Inferior parietal cortex (tissue), 1 donor: ENCODE data around the gene MAML3.

ENCODE experiments used
- DNase-seq: peaks from one replicate; pipeline ENCODE4 v3.0.0-alpha.2; 2016; ENCODE audit errors: extremely low spot score

Gene MAML3

DNA sequence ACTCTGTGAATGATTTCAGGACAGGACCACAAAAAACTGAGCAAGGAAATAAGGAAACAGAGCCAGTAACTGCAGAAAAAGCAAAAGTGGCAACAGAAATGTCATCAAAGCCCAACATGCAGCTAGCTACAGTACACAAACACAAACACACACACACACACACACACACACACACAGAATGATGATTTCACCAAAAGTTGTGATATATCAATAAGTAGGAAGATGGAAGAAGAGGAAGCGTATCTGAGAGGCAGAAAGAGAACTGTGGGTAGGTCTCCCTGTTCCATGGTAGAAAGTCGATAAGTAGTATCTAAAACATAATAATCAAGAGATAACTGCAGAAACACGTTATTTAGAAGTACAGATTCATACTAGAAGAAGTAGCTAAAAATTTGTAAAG is 340.1 kb downstream of the MAML3 start:
- no peak for DNase-seq

DNA sequence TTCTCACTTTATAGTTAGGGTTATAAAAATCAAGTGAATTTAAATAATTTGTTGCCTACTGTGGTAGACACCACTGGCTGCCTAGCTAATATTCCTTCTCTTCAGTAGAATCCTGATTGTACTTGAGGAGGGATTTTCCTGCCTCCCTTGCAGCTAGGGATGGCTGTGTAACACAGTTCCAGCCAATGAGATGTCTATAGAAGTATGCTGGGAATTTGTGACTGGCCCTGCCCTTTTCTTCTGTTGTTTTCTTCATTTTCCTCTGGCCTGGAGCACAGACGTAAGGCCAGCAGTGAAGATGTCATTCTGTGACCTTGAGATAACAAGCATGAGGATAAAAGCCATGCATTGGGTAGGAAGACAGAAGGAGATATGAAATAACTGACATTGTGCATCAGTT is 343.3 kb downstream of the MAML3 start:
- DNase-seq = no peak

DNA sequence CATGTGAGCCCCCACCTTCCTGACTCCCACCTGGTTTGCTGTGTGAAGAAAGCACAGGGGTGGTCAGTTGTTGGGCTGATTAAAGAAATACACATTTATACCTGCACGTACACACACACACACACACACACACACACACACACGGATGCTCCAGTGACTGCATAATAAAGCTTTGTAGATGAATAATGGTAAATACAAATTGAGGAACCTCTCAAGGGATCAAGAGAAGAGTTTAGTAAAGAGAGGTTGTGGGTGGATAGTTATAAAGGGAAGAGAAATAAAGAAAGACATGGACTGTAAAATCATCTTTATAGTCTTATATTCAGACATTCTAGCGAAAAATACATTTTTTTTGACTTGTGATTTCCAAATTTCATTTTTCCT is 344.2 kb downstream of the MAML3 start:
- DNase-seq = no peak

DNA sequence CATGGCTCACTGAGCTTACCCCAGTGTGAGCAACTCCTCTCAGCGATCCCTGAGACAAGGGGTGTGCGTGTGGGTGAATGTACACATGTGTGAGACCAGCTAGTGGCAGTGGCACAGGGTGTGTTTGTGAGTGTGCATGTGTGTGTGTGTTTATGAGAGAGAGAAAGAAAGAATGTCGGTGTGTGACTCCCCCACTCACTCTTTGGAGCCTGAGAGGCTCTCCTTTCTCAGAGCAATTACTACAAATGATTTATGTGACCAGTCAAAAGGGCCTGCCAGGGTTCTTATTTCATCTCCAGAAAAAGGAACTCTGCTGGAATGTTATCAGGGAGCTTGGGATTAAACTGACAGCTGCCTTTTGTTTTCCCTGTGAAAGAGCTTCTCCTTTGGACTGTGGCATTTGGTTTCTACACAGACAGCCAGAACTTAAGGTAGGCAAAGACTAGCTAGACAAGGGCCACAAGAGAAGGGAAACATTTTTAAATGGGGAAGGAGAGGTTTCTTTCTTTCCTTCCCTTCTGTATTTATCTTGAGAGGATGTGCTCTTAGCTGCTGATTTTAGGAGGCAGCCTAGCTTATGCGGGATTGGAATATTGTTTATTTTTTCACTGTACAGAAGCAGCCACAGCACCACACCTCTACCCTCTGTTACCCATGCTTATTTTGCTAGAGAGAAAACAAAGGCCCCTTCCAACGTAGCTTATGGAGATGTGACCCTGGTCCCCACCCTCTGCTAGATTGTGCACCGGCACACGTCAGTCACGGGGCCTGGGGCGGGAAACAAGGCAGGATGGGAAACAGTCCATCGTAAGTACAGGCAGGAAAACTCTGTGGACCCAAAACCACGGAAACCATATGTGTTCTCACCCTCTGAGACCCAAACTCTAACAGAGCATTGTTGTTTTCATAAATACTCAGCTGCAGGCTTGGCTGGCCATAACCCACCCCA is 344.9 kb downstream of the MAML3 start:
- DNase-seq = no peak

DNA sequence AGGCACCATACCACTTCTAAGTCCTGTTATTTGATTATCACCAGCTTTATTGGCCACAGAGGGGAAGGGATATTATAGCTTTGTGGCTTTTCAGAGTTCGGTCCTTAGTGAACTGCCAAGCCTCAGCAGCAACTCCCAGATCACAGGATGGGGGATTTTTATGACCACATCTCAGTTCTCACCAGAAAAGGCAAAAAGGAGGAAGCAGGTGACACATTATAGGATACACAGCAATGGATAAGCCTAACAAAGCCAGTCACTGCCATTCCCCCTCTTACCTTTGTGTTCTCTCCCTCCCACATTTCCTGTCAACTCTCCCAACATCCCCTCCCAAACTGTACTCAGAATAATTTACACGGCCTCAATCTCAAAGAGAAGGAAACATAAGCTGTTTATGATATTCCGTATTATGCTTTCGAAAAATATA is 345.6 kb downstream of the MAML3 start:
- no peak for DNase-seq

DNA sequence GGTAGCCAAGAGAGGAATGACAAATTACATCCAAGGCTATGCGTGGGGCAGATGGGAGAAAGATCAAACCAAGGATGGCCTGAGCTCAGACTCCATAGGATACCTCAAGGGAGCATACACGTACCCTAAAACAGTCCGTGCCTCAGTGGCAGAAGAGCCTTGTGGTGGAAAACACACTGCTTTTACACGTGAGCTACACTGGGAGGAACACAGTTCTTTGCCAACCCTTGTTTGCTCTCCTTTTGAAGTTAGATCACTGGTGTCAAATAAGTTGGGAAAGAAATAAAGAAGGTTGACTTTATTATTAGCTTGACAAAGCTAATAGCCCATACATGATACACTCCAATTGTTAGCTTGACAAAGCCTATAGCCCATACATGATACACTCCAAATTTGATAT is 346.5 kb downstream of the MAML3 start:
- DNase-seq = no peak

DNA sequence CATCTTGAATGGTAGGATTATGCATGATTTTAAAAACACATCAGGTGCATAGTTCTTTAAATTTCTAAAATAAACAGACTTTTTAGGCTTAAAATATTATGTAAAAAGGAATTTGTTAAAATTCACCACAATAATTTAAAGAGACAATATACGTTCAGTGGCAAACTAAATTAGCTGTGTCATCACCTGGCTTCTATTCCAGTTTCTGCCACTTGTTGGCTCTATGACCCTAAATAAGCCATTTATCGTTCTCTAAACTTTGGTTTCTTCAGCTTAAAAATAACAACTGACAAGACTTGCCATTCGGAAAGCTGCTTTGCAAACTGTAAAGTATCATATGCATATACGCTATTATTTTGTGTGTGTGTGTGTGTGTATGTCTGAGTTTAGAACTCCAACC is 347.1 kb downstream of the MAML3 start:
- no peak for DNase-seq

DNA sequence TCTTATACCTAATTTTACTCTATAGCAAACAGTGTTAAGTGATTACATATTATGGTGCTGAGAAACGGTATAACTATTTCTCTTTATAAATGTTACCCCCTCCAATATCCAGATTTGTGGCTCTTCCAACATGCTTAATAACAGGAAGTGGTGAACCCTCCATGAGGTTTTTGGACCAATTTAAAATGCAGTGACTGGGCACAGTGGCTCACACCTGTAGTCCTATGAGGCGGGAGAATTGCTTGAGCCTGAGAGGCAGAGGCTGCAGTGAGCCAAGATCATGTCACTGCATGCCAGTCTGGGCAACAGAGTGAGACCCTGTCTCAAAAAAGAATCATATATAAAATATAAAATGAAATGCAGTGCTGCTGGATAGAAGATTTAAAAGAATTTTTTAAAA is 351.1 kb downstream of the MAML3 start:
- no peak for DNase-seq

DNA sequence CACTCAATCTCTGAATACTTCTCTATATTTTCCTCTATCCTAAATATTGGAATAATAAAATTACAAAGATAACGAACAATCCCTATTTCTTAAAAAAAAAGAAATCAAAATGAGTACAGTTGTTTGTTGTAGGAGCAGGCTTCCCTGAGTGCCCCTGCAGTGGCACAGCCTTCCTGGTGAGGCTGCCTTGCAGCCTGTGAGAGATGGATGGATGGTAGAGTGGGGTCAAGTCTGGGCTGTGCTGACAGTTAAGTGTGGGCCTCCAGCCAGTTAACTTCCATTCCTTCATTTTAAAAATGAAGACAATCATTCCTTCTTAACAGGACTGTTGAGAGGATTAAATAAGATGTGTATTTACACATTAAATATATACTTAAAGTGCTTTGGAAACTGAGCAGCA is 351.5 kb downstream of the MAML3 start:
- no peak for DNase-seq

DNA sequence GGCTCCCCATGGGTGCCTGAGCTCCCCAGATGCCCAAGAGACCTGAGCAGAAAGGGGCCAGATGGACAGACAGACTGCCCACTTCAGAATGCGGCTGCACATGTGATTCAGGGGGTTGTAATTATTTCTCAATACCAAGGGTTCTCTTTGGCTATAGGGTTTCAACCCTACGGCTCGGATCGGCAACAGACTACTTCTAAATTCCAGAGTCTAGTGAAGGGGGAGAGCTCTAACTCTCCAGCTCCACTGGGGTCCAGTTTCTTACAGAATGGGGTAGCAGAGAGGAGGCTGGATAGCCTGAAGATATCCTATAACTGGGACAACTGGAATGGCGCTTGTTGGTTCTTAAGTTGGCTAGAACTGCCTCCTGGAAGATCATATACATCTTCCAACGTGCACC is 352.1 kb downstream of the MAML3 start:
- DNase-seq = no peak

DNA sequence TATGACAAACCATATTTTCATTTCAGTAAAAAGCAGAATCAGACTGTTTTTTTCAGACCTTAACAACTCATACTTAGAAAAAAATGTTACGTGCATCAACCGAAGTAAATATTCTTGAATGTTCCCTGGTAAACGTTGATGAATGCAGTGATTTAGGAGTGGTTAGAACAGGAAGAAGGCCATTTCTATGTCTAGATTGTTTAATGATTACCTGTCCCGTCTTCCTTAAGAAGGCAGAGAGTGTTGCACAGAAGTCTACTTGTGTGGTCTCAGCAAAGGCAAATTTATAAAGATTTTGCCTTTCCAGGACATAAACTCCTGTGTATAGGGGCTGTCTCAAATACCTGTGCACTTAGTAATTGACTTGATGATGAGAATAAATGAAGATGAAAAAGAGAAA is 353.9 kb downstream of the MAML3 start:
- DNase-seq = no peak

DNA sequence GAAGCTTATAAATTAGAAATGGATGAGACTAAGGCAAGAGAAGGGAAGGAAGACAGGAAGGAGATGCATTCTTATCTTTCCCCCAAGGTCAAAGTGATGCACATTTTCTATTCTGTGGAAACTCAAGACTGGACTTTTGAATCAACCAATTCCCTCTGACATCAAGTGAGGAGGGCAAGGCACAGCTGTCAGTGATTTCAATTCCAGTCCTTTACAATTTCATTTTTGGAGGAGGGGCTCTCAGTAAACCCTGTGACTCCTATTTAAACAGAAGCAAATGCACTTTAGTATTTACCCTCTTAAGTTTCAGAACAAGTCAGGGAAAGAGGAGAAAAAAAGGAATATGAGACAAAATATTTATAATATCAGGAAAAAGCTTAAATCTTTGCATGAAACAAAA is 354.4 kb downstream of the MAML3 start:
- no peak for DNase-seq

DNA sequence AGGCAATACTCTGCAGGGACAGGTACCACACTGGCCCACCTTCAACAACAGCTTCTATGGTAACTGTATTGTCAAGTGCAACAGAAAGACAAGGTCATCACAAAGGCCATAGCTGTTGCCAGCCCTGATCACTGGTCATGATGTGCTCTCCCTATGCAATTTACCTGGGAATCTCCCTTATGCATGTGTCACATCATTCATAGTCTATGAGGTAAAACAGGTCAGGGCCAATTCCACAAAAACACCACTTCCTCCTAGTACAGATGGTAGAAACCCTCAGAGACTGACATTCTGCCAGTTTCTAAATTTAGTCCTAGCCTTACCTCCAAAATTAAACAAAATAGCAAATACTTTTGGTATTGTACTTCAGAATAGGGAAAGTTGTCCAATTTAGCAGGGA is 355.5 kb downstream of the MAML3 start:
- no peak for DNase-seq

DNA sequence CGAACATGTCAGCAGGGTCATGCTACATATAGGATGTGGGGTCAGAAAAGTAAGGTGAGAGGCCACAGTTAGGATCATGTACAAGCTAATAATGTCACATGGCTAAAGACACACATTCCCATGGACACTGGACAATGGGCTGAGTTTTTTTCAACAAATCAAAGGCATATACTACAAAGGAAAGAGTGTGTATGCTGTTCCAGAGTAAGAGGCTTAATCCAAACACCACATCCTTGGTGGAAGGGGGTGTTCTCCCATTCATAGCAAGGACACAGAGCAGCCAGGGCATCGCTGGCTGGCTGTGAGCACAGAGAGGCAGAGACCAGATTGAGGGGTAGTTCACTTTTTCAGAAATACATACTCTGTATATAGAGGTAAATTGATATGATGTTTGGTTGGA is 356.7 kb downstream of the MAML3 start:
- DNase-seq = no peak

DNA sequence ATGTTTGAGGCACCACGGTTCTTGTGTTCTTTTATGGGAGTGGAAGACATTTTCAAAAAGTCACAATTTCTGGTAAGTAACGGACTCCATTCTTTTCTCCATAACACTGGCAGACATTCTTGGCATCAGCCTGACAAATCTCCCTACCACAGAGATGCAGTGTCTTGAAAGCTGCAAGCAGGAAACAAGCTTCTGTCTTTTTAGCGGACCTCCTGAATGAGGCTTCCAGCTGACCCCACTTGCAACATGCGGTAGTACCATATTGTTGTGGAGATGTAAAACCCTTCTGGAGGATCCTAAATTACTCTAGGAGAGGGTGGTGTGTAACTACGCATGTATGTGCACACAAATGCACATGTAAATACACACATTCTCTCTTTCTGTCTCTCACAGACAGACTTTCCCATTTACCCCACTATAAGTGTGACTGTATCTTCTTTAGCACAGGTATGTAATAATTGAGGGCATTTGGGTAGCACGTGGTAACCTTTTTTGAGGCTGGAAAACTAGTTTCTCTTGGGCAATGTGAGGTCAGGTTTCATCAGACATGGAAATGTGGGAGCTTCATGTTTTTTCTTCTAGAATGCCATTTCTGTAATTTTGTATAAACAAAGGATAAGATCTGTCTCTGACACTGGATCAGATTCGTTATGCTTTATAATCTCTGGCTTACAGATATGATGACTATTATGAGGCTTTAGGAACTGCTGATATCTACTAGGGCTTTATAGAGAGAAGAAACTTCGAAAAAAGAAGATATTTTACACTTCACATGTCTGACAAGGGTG is 358.3 kb downstream of the MAML3 start:
- no peak for DNase-seq

DNA sequence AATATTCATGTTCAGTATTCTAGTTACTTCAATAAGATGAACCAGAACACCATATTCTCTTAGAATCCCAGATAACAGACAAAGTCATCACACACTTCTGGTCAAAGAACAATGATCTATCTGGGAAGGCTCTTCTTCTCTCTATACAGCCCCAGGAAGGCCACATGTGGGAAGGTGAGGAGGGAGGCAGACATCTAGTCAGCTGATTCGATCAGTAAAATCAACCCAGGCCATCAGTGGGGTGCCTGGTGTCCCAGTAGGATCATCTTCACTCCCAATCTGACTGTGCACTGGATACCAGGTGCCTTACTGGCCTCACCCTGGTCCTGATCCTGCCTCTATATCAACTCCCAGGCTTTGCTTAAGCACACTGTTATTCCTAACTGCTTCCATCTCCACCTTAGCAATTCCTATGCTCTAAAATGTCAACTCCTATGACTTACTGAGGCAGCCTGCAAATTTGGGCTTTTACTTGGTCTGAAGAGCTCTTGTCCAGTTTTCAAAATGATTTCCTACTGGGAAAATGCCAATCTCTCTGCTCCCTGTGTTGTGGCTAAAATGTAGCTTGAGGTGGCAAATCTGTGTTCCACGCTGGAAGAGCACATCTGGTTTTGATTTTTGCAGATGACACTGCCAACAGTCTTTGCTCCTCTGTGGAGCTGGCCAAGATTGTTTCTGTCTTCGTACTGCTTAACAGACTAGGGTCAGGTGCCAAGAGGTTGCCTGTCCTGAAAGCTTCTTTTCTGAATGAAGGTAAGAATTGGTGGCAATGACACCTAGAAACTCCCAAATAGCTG is 359.6 kb downstream of the MAML3 start:
- DNase-seq = no peak

DNA sequence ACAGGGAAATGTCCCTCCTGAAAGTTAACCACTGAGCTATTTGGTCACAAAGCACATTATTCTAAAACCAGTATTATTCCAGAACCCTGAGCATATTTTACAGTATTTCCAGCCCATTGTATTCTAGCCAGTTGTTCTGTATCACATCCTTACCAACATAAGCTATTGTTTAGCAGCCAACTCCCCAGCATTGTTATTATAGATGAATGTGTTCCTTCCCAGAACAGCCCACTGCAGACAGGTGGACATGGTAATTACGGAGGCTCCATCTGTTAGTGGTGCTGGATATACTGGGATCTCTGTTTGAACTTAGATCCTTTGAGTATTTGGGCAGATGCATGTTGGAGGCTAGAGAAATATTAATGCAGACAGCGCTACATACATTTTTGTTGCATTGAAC is 362.3 kb downstream of the MAML3 start:
- DNase-seq = no peak

DNA sequence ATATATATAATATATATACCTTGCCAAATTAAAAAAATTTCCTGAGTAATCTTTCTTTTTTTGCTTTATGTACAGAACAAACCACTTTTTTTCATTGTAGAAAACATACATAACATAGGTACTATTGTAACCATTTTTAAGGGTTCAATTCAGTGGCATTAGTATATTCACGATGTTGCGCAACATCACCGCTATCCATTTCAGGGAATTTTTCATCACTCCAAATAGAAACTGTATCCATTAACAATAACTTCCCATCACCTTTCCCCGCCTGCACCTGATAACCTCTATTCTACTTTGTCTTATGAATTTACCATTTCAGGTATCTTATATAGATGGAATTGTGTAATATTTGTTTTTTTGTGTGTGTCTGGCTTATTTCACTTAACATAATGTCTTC is 363.7 kb downstream of the MAML3 start:
- no peak for DNase-seq

DNA sequence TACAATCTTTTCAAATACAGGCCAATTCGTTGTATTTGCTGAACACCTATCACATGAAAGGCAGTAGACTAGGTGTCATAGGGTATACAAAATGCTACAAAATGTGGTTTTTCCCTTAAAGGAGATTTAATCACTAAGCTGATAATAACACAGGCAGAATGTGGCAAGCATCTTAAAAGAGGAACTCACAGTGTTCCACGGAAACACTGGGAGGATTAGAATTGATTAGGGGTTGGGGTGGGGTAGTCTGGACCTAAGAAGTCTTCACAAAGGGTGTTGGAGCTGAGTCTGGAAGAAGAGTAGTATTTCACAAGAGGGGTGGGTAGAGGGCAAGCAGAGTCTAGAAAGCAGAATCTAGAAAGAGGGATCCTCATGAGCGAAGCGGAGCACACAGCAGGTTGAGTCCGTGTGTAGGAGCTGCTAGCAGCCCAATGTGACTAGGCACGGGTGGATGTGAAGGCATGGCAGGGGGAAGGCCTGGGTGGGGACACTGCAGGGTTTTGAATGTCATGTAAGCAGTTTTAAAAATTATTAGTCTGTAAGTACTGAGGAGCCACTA is 364.8 kb downstream of the MAML3 start:
- DNase-seq = no peak

DNA sequence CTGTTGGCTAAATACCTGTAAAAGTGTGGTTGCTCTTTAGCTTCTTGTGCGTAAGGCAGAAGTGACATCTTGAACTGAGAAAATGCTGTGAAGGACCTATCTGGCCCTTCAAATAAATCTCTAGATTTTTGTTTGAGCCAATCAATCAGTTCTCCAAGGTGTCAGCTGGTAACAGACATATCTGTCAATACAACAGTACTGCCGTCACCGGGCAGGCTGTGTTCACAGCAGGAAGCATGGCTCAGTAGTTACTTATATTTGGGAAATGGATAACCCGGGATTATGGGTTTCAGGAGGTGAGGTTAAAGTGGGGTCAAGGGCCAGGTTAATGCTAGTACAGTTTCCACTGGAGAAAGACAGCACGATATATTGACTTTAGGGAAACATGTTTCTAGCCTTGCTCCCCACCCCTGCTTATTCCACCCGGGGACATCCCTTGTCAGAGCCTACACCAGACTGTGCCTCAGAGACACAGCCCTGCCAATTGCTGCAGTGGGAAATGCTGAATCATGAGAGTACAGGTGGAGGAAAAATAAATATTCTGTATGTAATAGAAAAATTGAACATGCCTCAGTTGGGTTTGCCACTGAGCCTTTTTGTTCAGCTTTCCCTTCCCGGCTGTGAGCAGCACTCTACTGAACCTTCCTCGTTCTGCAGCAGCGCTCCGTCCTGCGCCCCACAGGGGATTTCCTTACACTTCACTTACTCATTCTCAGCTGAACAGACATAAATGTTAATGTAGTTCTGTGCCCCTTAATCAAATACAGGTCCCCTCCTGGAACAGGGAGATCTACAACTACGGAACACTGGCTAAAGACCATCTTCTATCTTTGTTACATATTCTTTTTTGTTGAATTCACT is 367.3 kb downstream of the MAML3 start:
- DNase-seq = no peak

DNA sequence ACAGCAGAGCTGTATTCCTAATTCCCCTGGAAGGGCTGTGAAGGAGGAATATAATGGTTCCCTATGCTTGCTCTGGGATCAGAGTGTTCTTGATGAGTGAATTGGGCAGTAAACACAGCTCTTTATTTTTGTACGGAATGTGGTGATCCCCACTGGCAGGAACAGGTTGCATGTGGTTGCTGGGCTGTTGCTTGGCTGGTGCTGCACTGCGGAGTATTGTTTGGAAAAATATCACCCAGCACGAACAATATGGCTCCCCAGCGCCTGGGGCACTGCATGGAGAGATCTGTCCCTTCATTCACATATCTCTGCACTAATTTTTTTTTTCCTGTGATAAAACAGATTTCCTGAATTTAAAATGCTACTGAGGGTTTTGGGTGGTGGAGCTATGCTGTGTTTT is 368.6 kb downstream of the MAML3 start:
- no peak for DNase-seq
